Natural killer cell (primary cell): ENCODE measurements around the gene ATP13A3. TPM values are rescaled to one million over a fixed set of nuclear protein-coding genes. Genes with fewer than 3 reads are reported as not detected.

Experiments
- ATAC-seq, 3 donors: fragments of 150-1000 bp in 2 of 3; fragments of 200-7000 bp in 1 of 3; cut with Tn5 transposase; 1 replicate in 1 of 3; 2 replicates in 2 of 3; pipeline ENCODE4 v1.10.0; 2021; ENCODE audit warnings: mild to moderate bottlenecking in 2 of 3, moderate library complexity in 2 of 3
- DNase-seq, 2 donors: peaks; one replicate each; pipeline versions ENCODE4 v3.0.0 to v3.0.0-alpha.2; 2013 to 2021; ENCODE audit warnings: mixed read lengths in 1 of 2
- H3K27ac ChIP-seq: one replicate; pipeline ENCODE4 v1.5.1; 2013; ENCODE audit warnings: mild to moderate bottlenecking, low read length
- H3K27me3 ChIP-seq: one replicate; pipeline ENCODE4 v1.6.1; 2013; ENCODE audit warnings: low read length; ENCODE audit not compliant: control insufficient read depth, insufficient read depth
- H3K36me3 ChIP-seq: one replicate; pipeline ENCODE4 v1.6.1; 2013; ENCODE audit warnings: low read length; ENCODE audit not compliant: control insufficient read depth, insufficient read depth
- H3K4me1 ChIP-seq: one replicate; pipeline ENCODE4 v1.6.1; 2013; ENCODE audit warnings: low read length; ENCODE audit not compliant: control insufficient read depth, insufficient read depth
- H3K4me3 ChIP-seq: one replicate; pipeline ENCODE4 v1.5.1; 2013; ENCODE audit warnings: low read length
- H3K9me3 ChIP-seq: one replicate; pipeline ENCODE4 v1.6.1; 2013; ENCODE audit warnings: low read length; ENCODE audit not compliant: control insufficient read depth, insufficient read depth
- H3K27ac Mint-ChIP-seq, 2 donors: one replicate each; pipeline ENCODE4 v1.8.0; 2022; ENCODE audit warnings: mild to moderate bottlenecking in 2 of 2, mixed read lengths in 2 of 2, moderate library complexity in 1 of 2
- H3K27me3 Mint-ChIP-seq, 2 donors: one replicate each; pipeline ENCODE4 v1.8.0; 2022; ENCODE audit warnings: low read depth in 2 of 2, mixed read lengths in 2 of 2
- H3K36me3 Mint-ChIP-seq: one replicate; pipeline ENCODE4 v1.8.0; 2022; ENCODE audit warnings: mixed read lengths
- H3K4me1 Mint-ChIP-seq, 2 donors: one replicate each; pipeline ENCODE4 v1.8.0; 2022; ENCODE audit warnings: mixed read lengths in 2 of 2
- H3K4me3 Mint-ChIP-seq: one replicate; pipeline ENCODE4 v1.8.0; 2022; ENCODE audit warnings: mild to moderate bottlenecking, moderate library complexity, mixed read lengths
- H3K9me3 Mint-ChIP-seq, 2 donors: one replicate each; pipeline ENCODE4 v1.8.0; 2022; ENCODE audit warnings: mixed read lengths in 2 of 2
- WGBS: methylation state at CpG from one replicate; pipeline ENCODE4 v1.1.7; 2013; ENCODE audit warnings: missing lambda C conversion rate; ENCODE audit not compliant: insufficient coverage; 5-methylcytosine and 5-hydroxymethylcytosine counted together
- intact Hi-C: fragments of 100-400 bp; cut with micrococcal nuclease; formaldehyde crosslinking; loops from one replicate; pipeline ENCODE4 v1.14.2; 2022
- total RNA-seq, 4 donors: library from RNA; stranded (reverse); fragments of 120-200 nt in 1 of 4; gene quantifications; one replicate each; pipeline versions ENCODE4 v1.2.3 to v1.2.4, GENCODE V29; 2013 to 2022
- TF ChIP-seq, protein P1 (sequence below): fragments of 200-600 bp; IDR thresholded peaks from one replicate; pipeline ENCODE4 v1.8.0; 2022; ENCODE audit warnings: antibody characterized with exemption

Gene ATP13A3
- total RNA-seq, 3 donors from 2014 or later (not counting 1 experiment from before 2014, with no cell fraction given): 62.9 to 79.2 (median 64.2) TPM

- ATAC-seq: peak in 2 of 3 donors; percentile 40 to 53
Observed at GRCh38 chr3:194404365-194405140, 82.2 kb downstream of the ATP13A3 start.

DNA sequence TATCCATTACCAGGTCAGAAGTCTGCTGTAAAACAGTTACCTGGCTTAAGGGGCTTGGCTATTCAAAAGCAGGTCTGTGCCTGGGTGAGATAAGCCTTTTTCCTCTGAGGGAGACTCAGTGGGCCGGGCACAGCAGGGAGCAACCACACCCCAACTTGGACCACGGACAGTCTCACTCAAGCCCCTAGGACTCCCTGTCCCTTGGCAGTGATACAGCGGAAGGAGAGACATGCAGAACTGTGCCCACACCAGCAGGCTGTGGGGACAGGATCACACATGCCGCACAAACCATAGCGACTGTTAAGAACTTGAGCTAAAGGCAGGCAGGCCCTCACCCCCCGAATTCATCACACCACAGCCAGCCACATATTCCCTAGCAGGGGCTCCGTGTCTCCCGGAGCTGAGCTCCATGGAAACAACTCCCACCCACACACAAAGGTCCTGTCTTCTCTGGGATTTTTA, 84.9 kb downstream of the ATP13A3 start:
- Histone ChIP-seq H3K27ac (no peak overlapping the region), H3K4me3 (no peak overlapping the region), H3K27me3 (peaks cover 3% of the 10 kb centered on the region), H3K36me3 (peaks cover 3% of the 10 kb centered on the region), H3K9me3 (no peaks in the 10 kb centered on the region), H3K4me1 (peaks cover 18% of the 10 kb centered on the region)
- DNase-seq (no peak), ATAC-seq (no peak)
- peaks cover 0 to 6% of the 10 kb centered on the region in 2 donors for H3K27me3 Mint-ChIP-seq
- no peak overlapping the region for H3K27ac Mint-ChIP-seq
- H3K36me3 Mint-ChIP-seq: no peaks in the 10 kb centered on the region
- intact Hi-C loops: no loop called here
- H3K4me1 Mint-ChIP-seq: peaks cover 29 to 31% of the 10 kb centered on the region in 2 donors
- H3K9me3 Mint-ChIP-seq: no peaks in the 10 kb centered on the region
- TF ChIP-seq, protein P1, sequence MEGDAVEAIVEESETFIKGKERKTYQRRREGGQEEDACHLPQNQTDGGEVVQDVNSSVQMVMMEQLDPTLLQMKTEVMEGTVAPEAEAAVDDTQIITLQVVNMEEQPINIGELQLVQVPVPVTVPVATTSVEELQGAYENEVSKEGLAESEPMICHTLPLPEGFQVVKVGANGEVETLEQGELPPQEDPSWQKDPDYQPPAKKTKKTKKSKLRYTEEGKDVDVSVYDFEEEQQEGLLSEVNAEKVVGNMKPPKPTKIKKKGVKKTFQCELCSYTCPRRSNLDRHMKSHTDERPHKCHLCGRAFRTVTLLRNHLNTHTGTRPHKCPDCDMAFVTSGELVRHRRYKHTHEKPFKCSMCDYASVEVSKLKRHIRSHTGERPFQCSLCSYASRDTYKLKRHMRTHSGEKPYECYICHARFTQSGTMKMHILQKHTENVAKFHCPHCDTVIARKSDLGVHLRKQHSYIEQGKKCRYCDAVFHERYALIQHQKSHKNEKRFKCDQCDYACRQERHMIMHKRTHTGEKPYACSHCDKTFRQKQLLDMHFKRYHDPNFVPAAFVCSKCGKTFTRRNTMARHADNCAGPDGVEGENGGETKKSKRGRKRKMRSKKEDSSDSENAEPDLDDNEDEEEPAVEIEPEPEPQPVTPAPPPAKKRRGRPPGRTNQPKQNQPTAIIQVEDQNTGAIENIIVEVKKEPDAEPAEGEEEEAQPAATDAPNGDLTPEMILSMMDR: no peak
- WGBS: 92% methylated on average over 8 of the region's 8 CpGs
- no peak overlapping the region for H3K4me3 Mint-ChIP-seq

More at GRCh38 chr3:194404365-194405140, 82.2 kb downstream of the ATP13A3 start:
- peaks cover 5 to 6% of the 10 kb centered on the region in 2 donors for H3K4me1 Mint-ChIP-seq
- Histone ChIP-seq H3K4me1 (peaks cover 6% of the 10 kb centered on the region), H3K9me3 (no peaks in the 10 kb centered on the region), H3K36me3 (peaks cover 8% of the 10 kb centered on the region), H3K27me3 (no peaks in the 10 kb centered on the region), H3K27ac (no peak overlapping the region), H3K4me3 (no peak overlapping the region)
- peak in 1 of 2 donors; percentile 81 for DNase-seq
- H3K36me3 Mint-ChIP-seq: no peaks in the 10 kb centered on the region
- intact Hi-C loops: loop anchor here (1.0 kb wide), 1 partner anchor 71 kb away; no protein-coding TSS in a partner anchor
- H3K27ac Mint-ChIP-seq: no peak overlapping the region
- TF ChIP-seq, protein P1: peak; percentile 93
- 48% methylated on average over 10 of the region's 10 CpGs for WGBS
- no peaks in the 10 kb centered on the region for H3K9me3 Mint-ChIP-seq
- H3K4me3 Mint-ChIP-seq: no peak overlapping the region
- no peaks in the 10 kb centered on the region for H3K27me3 Mint-ChIP-seq

DNA sequence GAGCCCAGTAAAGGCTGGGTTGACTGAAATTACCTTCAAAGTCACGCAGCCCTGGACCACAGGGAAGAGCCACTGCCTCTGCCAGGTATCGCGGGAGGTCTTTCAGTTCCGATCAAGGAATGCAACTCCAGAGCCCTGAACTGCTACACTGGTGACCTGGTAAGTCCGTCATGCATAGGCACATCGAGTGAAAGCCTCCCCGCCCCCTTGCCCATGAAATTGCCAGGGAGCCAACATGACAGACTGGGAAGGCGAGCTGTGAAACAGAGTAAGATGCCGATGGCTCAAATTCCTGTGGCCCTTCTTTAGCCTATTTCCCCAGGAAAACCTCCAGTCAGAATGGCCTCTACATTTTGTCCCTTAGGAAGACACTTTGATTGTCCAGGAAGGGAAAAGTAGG, 85.5 kb downstream of the ATP13A3 start:
- DNase-seq (no peak), ATAC-seq (no peak)
- intact Hi-C loops: no loop called here
- no peak overlapping the region for H3K4me3 Mint-ChIP-seq
- H3K27ac Mint-ChIP-seq: no peak overlapping the region
- Histone ChIP-seq H3K27ac (no peak overlapping the region), H3K36me3 (peaks cover 3% of the 10 kb centered on the region), H3K4me3 (no peak overlapping the region), H3K27me3 (peaks cover 3% of the 10 kb centered on the region), H3K4me1 (peaks cover 18% of the 10 kb centered on the region), H3K9me3 (no peaks in the 10 kb centered on the region)
- TF ChIP-seq, protein P1: no peak
- peaks cover 31 to 34% of the 10 kb centered on the region in 2 donors for H3K4me1 Mint-ChIP-seq
- no peaks in the 10 kb centered on the region for H3K36me3 Mint-ChIP-seq
- peaks cover 0 to 6% of the 10 kb centered on the region in 2 donors for H3K27me3 Mint-ChIP-seq
- H3K9me3 Mint-ChIP-seq: no peaks in the 10 kb centered on the region
- WGBS: 91% methylated on average over 9 of the region's 9 CpGs
